Chondrocyte (in vitro differentiated cells): ENCODE measurements around the gene COL18A1. TPM values are rescaled to one million over a fixed set of nuclear protein-coding genes. Genes with fewer than 3 reads are reported as not detected.
A peak's percentile ranks its signal among the peaks of the same experiment; 100 is the strongest.

Source experiments
- DNase-seq: peaks from one replicate; pipeline ENCODE4 v3.0.0; 2021; ENCODE audit warnings: mixed read lengths, low spot score
- H3K27ac Mint-ChIP-seq: one replicate; pipeline ENCODE4 v1.8.0; 2021; ENCODE audit warnings: mild to moderate bottlenecking, moderate library complexity, mixed read lengths; ENCODE audit not compliant: unreplicated experiment
- H3K27me3 Mint-ChIP-seq: 2 replicates; pipeline ENCODE4 v1.8.0; 2021; ENCODE audit warnings: low read depth, mixed read lengths
- H3K36me3 Mint-ChIP-seq: 2 replicates; pipeline ENCODE4 v1.8.0; 2021; ENCODE audit warnings: low read depth, mixed read lengths
- H3K4me1 Mint-ChIP-seq: 2 replicates; pipeline ENCODE4 v1.8.0; 2021; ENCODE audit warnings: low read depth, mild to moderate bottlenecking, mixed read lengths
- H3K4me3 Mint-ChIP-seq: one replicate; pipeline ENCODE4 v1.8.0; 2021; ENCODE audit warnings: mild to moderate bottlenecking, moderate library complexity, mixed read lengths; ENCODE audit not compliant: unreplicated experiment
- H3K9me3 Mint-ChIP-seq: 2 replicates; pipeline ENCODE4 v1.8.0; 2021; ENCODE audit warnings: low read depth, mixed read lengths
- CTCF ChIP-seq: fragments of 200-600 bp; sonication (generic); IDR thresholded peaks from 2 replicates; pipeline ENCODE4 v1.5.0; 2021; ENCODE audit warnings: antibody characterized with exemption, mild to moderate bottlenecking, moderate library complexity
- total RNA-seq: library from RNA; stranded (reverse); gene quantifications from 3 replicates; pipeline ENCODE4 v1.2.1, GENCODE V29; 2021

Gene COL18A1
- total RNA-seq, 1 donor from 2014 or later: 616 TPM

DNA sequence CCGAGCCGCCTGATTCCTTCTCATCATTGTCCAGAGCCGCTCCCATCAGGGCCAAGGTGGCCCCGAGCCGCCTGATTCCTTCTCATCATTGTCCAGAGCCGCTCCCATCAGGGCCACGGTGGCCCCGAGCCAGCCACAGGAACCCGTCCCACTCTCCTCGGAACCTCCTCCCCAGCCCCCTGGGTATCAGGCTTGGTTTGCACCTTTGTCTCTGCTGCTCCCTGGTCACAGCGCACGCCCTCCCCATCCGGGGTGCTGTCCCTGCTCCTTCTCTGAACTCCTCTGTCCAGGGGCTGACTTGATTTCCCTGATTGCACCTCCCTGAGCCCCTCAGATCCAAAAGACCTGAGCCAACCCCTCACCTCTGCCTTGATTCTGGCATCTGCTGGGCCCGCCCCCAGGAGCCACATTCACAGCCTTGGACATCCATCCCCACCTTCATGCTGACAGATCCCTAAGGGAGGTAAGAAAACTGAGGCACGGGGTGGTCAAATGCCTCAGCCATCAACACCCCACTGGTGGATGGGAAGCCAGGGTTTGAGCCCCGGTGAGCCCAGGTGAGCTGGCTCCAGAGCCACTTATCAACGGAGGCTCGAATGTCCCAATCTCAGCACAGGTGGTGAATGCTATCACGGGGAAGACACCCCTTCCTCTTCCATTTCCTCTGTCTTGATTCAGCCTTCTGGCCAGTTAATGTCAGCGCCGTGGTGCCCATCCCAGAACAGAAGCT is 25.6 kb upstream of the COL18A1 start:
- Mint-ChIP-seq H3K4me3 (no peak overlapping the region), H3K27me3 (no peaks in the 10 kb centered on the region), H3K9me3 (peaks cover 3% of the 10 kb centered on the region), H3K27ac (no peak overlapping the region), H3K4me1 (peaks cover 10% of the 10 kb centered on the region), H3K36me3 (no peaks in the 10 kb centered on the region)
- peak; percentile 77 for DNase-seq
- no peak for TF ChIP-seq CTCF

- Mint-ChIP-seq H3K27me3 (no peaks in the 10 kb centered on the region), H3K4me1 (peaks cover 10% of the 10 kb centered on the region), H3K4me3 (no peak overlapping the region), H3K9me3 (peaks cover 3% of the 10 kb centered on the region), H3K36me3 (no peaks in the 10 kb centered on the region), H3K27ac (no peak overlapping the region)
- no peak for TF ChIP-seq CTCF
- DNase-seq: peak; percentile 60
These were observed 25.0 kb upstream of the COL18A1 start for GRCh38 chr21:45379901-45380330.

GRCh38 chr21:45380566-45380965 is 24.4 kb upstream of the COL18A1 start:
- Mint-ChIP-seq H3K36me3 (no peaks in the 10 kb centered on the region), H3K4me3 (no peak overlapping the region), H3K9me3 (peaks cover 3% of the 10 kb centered on the region), H3K27me3 (no peaks in the 10 kb centered on the region), H3K27ac (no peak overlapping the region), H3K4me1 (peaks cover 10% of the 10 kb centered on the region)
- no peak for TF ChIP-seq CTCF
- peak; percentile 73 for DNase-seq

DNA sequence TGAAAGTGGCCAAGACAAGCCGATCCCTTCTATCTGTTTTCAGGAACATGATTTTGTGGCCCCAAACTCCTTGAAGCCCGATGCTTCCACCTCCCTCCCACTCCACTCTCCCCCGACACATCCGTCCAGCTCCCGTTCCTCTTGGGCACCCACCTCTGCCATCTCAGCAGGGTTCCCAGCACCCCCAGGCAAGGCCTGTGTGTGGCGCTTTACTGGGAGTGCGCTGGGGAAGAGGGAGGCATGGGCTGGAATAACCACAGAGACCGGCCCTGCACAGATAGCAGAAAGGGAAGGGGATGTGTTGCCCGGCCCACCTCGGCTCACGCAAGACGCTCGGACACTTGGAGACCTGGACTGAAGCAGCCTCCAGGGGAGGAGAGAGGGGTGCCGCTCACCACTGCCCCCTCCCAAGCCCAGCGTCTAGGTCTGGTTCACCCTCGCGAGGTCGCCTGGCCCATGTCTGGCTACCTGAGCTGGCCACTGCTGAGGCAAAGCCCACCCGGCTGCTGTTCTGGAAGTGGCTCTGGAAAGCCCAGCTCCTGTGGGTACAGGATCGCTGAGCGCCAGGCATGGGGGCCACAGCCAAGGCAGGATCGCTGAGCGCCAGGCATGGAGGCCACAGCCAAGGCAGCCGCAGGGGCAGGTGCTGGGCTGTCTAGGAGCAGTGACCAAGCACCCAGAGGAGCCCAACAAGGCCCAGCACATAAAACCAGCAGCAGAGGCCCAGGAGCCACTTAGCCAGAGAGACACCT is 23.8 kb upstream of the COL18A1 start:
- TF ChIP-seq CTCF: no peak
- no peaks in the 10 kb centered on the region for H3K27me3 Mint-ChIP-seq
- no peak overlapping the region for H3K4me3 Mint-ChIP-seq
- no peak overlapping the region for H3K27ac Mint-ChIP-seq
- DNase-seq: peak; percentile 80
- H3K9me3 Mint-ChIP-seq: peaks cover 3% of the 10 kb centered on the region
- peaks cover 10% of the 10 kb centered on the region for H3K4me1 Mint-ChIP-seq
- H3K36me3 Mint-ChIP-seq: no peaks in the 10 kb centered on the region

GRCh38 chr21:45381865-45382696 is 22.9 kb upstream of the COL18A1 start:
- Mint-ChIP-seq H3K4me3 (no peak overlapping the region), H3K4me1 (peaks cover 19% of the 10 kb centered on the region), H3K27me3 (no peaks in the 10 kb centered on the region), H3K9me3 (peaks cover 3% of the 10 kb centered on the region), H3K27ac (no peak overlapping the region), H3K36me3 (no peaks in the 10 kb centered on the region)
- TF ChIP-seq CTCF: no peak
- peak; percentile 71 for DNase-seq
